Mucosa of rectum (tissue), 2 donors: ENCODE results near the gene DCTN3.

Source experiments
- H3K27ac ChIP-seq, 2 donors: one replicate each; pipeline ENCODE4 v1.7.0; 2013; ENCODE audit warnings: inconsistent platforms in 2 of 2, low read depth in 2 of 2, low read length in 2 of 2
- H3K27me3 ChIP-seq, 2 donors: one replicate each; pipeline ENCODE4 v1.7.0; 2013; ENCODE audit warnings: low read length in 2 of 2; ENCODE audit not compliant: control insufficient read depth in 2 of 2, insufficient read depth in 2 of 2
- H3K36me3 ChIP-seq, 2 donors: one replicate each; pipeline ENCODE4 v1.7.0; 2013; ENCODE audit warnings: low read length in 2 of 2; ENCODE audit not compliant: control insufficient read depth in 2 of 2, insufficient read depth in 2 of 2
- H3K4me1 ChIP-seq, 2 donors: one replicate each; pipeline ENCODE4 v1.7.0; 2013; ENCODE audit warnings: low read length in 2 of 2, mild to moderate bottlenecking in 1 of 2; ENCODE audit not compliant: control insufficient read depth in 2 of 2, insufficient read depth in 2 of 2
- H3K4me3 ChIP-seq, 2 donors: one replicate each; pipeline ENCODE4 v1.7.0; 2013; ENCODE audit warnings: low read length in 2 of 2
- H3K9ac ChIP-seq, 2 donors: one replicate each; pipeline ENCODE4 v1.7.0; 2013; ENCODE audit warnings: low read length in 2 of 2, low read depth in 1 of 2, mild to moderate bottlenecking in 1 of 2
- H3K9me3 ChIP-seq, 2 donors: one replicate each; pipeline ENCODE4 v1.7.0; 2013; ENCODE audit warnings: low read length in 2 of 2; ENCODE audit not compliant: control insufficient read depth in 2 of 2
- donor health status: healthy.
- donor health status: Normal muscosa, but diverticular disease.

Gene DCTN3

GRCh38 chr9:34591248-34591916, 28.9 kb downstream of the DCTN3 start:
- Histone ChIP-seq H3K4me3 (peak overlapping the region; percentile 49 to 56), H3K27me3 (peaks cover 42 to 53% of the 10 kb centered on the region in 2 donors), H3K27ac (peak overlapping the region in 1 of 2 donors; percentile 5), H3K36me3 (no peaks in the 10 kb centered on the region), H3K4me1 (peaks cover 17 to 21% of the 10 kb centered on the region in 2 donors), H3K9ac (peak overlapping the region in 1 of 2 donors; percentile 13), H3K9me3 (no peaks in the 10 kb centered on the region)

GRCh38 chr9:34590381-34591247, 29.7 kb downstream of the DCTN3 start:
- Histone ChIP-seq H3K9me3 (no peaks in the 10 kb centered on the region), H3K9ac (peak overlapping the region in 1 of 2 donors; percentile 18), H3K4me3 (peak overlapping the region; percentile 49 to 56), H3K36me3 (no peaks in the 10 kb centered on the region), H3K27me3 (peaks cover 48 to 60% of the 10 kb centered on the region in 2 donors), H3K27ac (peak overlapping the region in 1 of 2 donors; percentile 58), H3K4me1 (peaks cover 17 to 21% of the 10 kb centered on the region in 2 donors)

GRCh38 chr9:34589636-34590380, 30.5 kb downstream of the DCTN3 start, which contains the start of gene CNTFR:
Gene CNTFR, minus strand, starts transcription at chr9:34589724. Its CDS starts 20,743 bp downstream, at chr9:34568981.
- Histone ChIP-seq H3K4me1 (peaks cover 17 to 21% of the 10 kb centered on the region in 2 donors), H3K27ac (peak within 1 kb of the TSS in 1 of 2 donors; percentile 58), H3K36me3 (no peaks in the 10 kb centered on the region), H3K27me3 (peaks cover 56 to 67% of the 10 kb centered on the region in 2 donors), H3K4me3 (peak within 1 kb of the TSS; percentile 56 to 58), H3K9ac (peak within 1 kb of the TSS; percentile 2 to 18), H3K9me3 (no peaks in the 10 kb centered on the region)

GRCh38 chr9:34588671-34589635, 31.3 kb downstream of the DCTN3 start:
- peaks cover 17 to 21% of the 10 kb centered on the region in 2 donors for H3K4me1 ChIP-seq
- H3K27me3 ChIP-seq, result peaks cover 64 to 71% of the 10 kb centered on the region in 2 donors
- H3K4me3 ChIP-seq, result peak overlapping the region; percentile 47 to 58
- no peaks in the 10 kb centered on the region for H3K36me3 ChIP-seq
- H3K27ac ChIP-seq, result no peak overlapping the region
- H3K9ac ChIP-seq, result peak overlapping the region in 1 of 2 donors; percentile 2
- no peaks in the 10 kb centered on the region for H3K9me3 ChIP-seq

- no peaks in the 10 kb centered on the region for H3K36me3 ChIP-seq
- H3K4me3 ChIP-seq, result no peak overlapping the region
- H3K27ac ChIP-seq, result no peak overlapping the region
- no peak overlapping the region for H3K9ac ChIP-seq
- no peaks in the 10 kb centered on the region for H3K9me3 ChIP-seq
- peaks cover 17 to 21% of the 10 kb centered on the region in 2 donors for H3K4me1 ChIP-seq
- peaks cover 68 to 71% of the 10 kb centered on the region in 2 donors for H3K27me3 ChIP-seq
Measured at GRCh38 chr9:34587271-34587670, 33.0 kb downstream of the DCTN3 start.

- Histone ChIP-seq H3K27me3 (peaks cover 57 to 68% of the 10 kb centered on the region in 2 donors), H3K4me1 (peaks cover 10 to 16% of the 10 kb centered on the region in 2 donors), H3K4me3 (no peak overlapping the region), H3K9me3 (no peaks in the 10 kb centered on the region), H3K36me3 (no peaks in the 10 kb centered on the region), H3K27ac (no peak overlapping the region), H3K9ac (no peak overlapping the region)
Measured at GRCh38 chr9:34585946-34586669, 34.2 kb downstream of the DCTN3 start.

GRCh38 chr9:34584970-34585369, 35.3 kb downstream of the DCTN3 start:
- peaks cover 52 to 65% of the 10 kb centered on the region in 2 donors for H3K27me3 ChIP-seq
- H3K9me3 ChIP-seq, result no peaks in the 10 kb centered on the region
- no peaks in the 10 kb centered on the region for H3K36me3 ChIP-seq
- H3K4me3 ChIP-seq, result no peak overlapping the region
- H3K9ac ChIP-seq, result no peak overlapping the region
- H3K4me1 ChIP-seq, result peaks cover 4 to 5% of the 10 kb centered on the region in 2 donors
- H3K27ac ChIP-seq, result no peak overlapping the region

GRCh38 chr9:34582787-34583186, 37.5 kb downstream of the DCTN3 start:
- no peaks in the 10 kb centered on the region for H3K36me3 ChIP-seq
- H3K27ac ChIP-seq, result no peak overlapping the region
- H3K4me1 ChIP-seq, result peaks cover 0 to 4% of the 10 kb centered on the region in 2 donors
- no peak overlapping the region for H3K9ac ChIP-seq
- peaks cover 56 to 63% of the 10 kb centered on the region in 2 donors for H3K27me3 ChIP-seq
- H3K9me3 ChIP-seq, result no peaks in the 10 kb centered on the region
- no peak overlapping the region for H3K4me3 ChIP-seq
